H9 (cell line): ENCODE measurements around the gene CACNA2D3. TPM values are rescaled to one million over a fixed set of nuclear protein-coding genes. Genes with fewer than 3 reads are reported as not detected.

Experiments
- DNase-seq: peaks from one replicate; pipeline ENCODE4 v3.0.0-alpha.2; 2017
- H2AFZ ChIP-seq: one replicate; pipeline ENCODE4 v1.6.1; 2013; ENCODE audit warnings: mild to moderate bottlenecking, low read length, control low read depth, moderate library complexity
- H2AK5ac ChIP-seq: 2 replicates; pipeline ENCODE4 v1.6.1; 2013; ENCODE audit warnings: low read length, control low read depth, mixed read lengths; ENCODE audit not compliant: insufficient read length
- H2BK120ac ChIP-seq: one replicate; pipeline ENCODE4 v1.6.1; 2013; ENCODE audit warnings: low read depth, mild to moderate bottlenecking, low read length, control low read depth, inconsistent platforms; ENCODE audit not compliant: poor library complexity, severe bottlenecking
- H2BK12ac ChIP-seq: 2 replicates; pipeline ENCODE4 v1.6.1; 2013; ENCODE audit warnings: low read length, control low read depth, mixed read lengths, low read depth; ENCODE audit not compliant: insufficient read length
- H2BK15ac ChIP-seq: 2 replicates; pipeline ENCODE4 v1.6.1; 2013; ENCODE audit warnings: low read depth, low read length, control low read depth
- H2BK20ac ChIP-seq: one replicate; pipeline ENCODE4 v1.6.1; 2013; ENCODE audit warnings: low read depth, mild to moderate bottlenecking, low read length, control low read depth, inconsistent platforms; ENCODE audit not compliant: poor library complexity, severe bottlenecking
- H2BK5ac ChIP-seq: 2 replicates; pipeline ENCODE4 v1.6.1; 2013; ENCODE audit warnings: low read length, control low read depth, mixed read lengths; ENCODE audit not compliant: insufficient read length
- H3K14ac ChIP-seq: 2 replicates; pipeline ENCODE4 v1.6.1; 2013; ENCODE audit warnings: low read length, control low read depth; ENCODE audit not compliant: insufficient read depth
- H3K18ac ChIP-seq: 2 replicates; pipeline ENCODE4 v1.6.1; 2013; ENCODE audit warnings: low read depth, mild to moderate bottlenecking, mixed read lengths, low read length, control low read depth; ENCODE audit not compliant: insufficient read length
- H3K23ac ChIP-seq: 2 replicates; pipeline ENCODE4 v1.6.1; 2013; ENCODE audit warnings: low read length, control low read depth, mixed read lengths, low read depth; ENCODE audit not compliant: insufficient read length
- H3K23me2 ChIP-seq: 2 replicates; pipeline ENCODE4 v1.6.1; 2013; ENCODE audit warnings: low read depth, mild to moderate bottlenecking, mixed read lengths, low read length, control low read depth; ENCODE audit not compliant: insufficient read length, poor library complexity, severe bottlenecking
- H3K27ac ChIP-seq: 2 replicates; pipeline ENCODE4 v1.5.1; 2013; ENCODE audit warnings: low read length, control low read depth, mixed read lengths, low read depth; ENCODE audit not compliant: insufficient read length
- H3K27me3 ChIP-seq: 2 replicates; pipeline ENCODE4 v1.6.1; 2013; ENCODE audit warnings: low read length, control low read depth, inconsistent platforms; ENCODE audit not compliant: insufficient read depth
- H3K4ac ChIP-seq: 2 replicates; pipeline ENCODE4 v1.6.1; 2013; ENCODE audit warnings: low read depth, mild to moderate bottlenecking, control low read depth, inconsistent platforms, low read length, moderate library complexity
- H3K4me1 ChIP-seq: 2 replicates; pipeline ENCODE4 v1.6.1; 2013; ENCODE audit warnings: low read length, control low read depth, inconsistent platforms; ENCODE audit not compliant: insufficient read depth
- H3K4me2 ChIP-seq: 2 replicates; pipeline ENCODE4 v1.6.1; 2013; ENCODE audit warnings: low read length, control low read depth, mixed read lengths; ENCODE audit not compliant: insufficient read length, insufficient read depth
- H3K56ac ChIP-seq: 2 replicates; pipeline ENCODE4 v1.6.1; 2013; ENCODE audit warnings: low read depth, mild to moderate bottlenecking, mixed read lengths, low read length, control low read depth; ENCODE audit not compliant: insufficient read length
- H3K79me1 ChIP-seq: 2 replicates; pipeline ENCODE4 v1.6.1; 2013; ENCODE audit warnings: low read depth, mild to moderate bottlenecking, moderate library complexity, low read length, control low read depth, inconsistent platforms; ENCODE audit not compliant: insufficient read depth, poor library complexity, severe bottlenecking
- H3K79me2 ChIP-seq: 2 replicates; pipeline ENCODE4 v1.6.1; 2013; ENCODE audit warnings: low read length, control low read depth, inconsistent platforms; ENCODE audit not compliant: insufficient read depth
- H3K9ac ChIP-seq: 2 replicates; pipeline ENCODE4 v1.6.1; 2013; ENCODE audit warnings: low read length, control low read depth, mixed read lengths; ENCODE audit not compliant: insufficient read length; ENCODE audit errors: extremely low read depth
- H3K9me3 ChIP-seq: one replicate; pipeline ENCODE4 v1.6.1; 2013; ENCODE audit warnings: low read depth, low read length, inconsistent platforms; ENCODE audit not compliant: control insufficient read depth
- H3T11ph ChIP-seq: one replicate; pipeline ENCODE4 v1.6.1; 2013; ENCODE audit warnings: mild to moderate bottlenecking, low read length, control low read depth, inconsistent platforms
- H4K20me1 ChIP-seq: one replicate; pipeline ENCODE4 v1.6.1; 2013; ENCODE audit not compliant: control insufficient read depth, insufficient read length, insufficient read depth
- H4K5ac ChIP-seq: 2 replicates; pipeline ENCODE4 v1.6.1; 2013; ENCODE audit warnings: low read depth, mild to moderate bottlenecking, mixed read lengths, low read length, control low read depth; ENCODE audit not compliant: insufficient read length
- H4K8ac ChIP-seq: replicated peaks from 2 replicates; pipeline ENCODE4 v1.6.1; 2013; ENCODE audit warnings: low read length, control low read depth, mixed read lengths, low read depth; ENCODE audit not compliant: insufficient read length
- H4K91ac ChIP-seq: 2 replicates; pipeline ENCODE4 v1.6.1; 2013; ENCODE audit warnings: low read depth, mild to moderate bottlenecking, moderate library complexity, mixed read lengths, low read length, control low read depth; ENCODE audit not compliant: insufficient read length
- H3K27ac Mint-ChIP-seq, 3 experiments: 2 replicates in 2 of 3; 3 replicates in 1 of 3; pipeline ENCODE4 v1.8.0; 2020 to 2021; ENCODE audit warnings: mixed read lengths in 3 of 3, mild to moderate bottlenecking in 1 of 3, moderate library complexity in 1 of 3
- H3K27me3 Mint-ChIP-seq: 2 replicates; pipeline ENCODE4 v1.8.0; 2021; ENCODE audit warnings: low read depth, mild to moderate bottlenecking, moderate library complexity, mixed read lengths
- H3K36me3 Mint-ChIP-seq, 3 experiments: 2 replicates in 2 of 3; 3 replicates in 1 of 3; pipeline ENCODE4 v1.8.0; 2020 to 2021; ENCODE audit warnings: low read depth in 3 of 3, mixed read lengths in 3 of 3; ENCODE audit not compliant: insufficient read depth in 1 of 3
- H3K4me1 Mint-ChIP-seq, 2 experiments: 2 replicates each; pipeline ENCODE4 v1.8.0; 2020; ENCODE audit warnings: mixed read lengths in 2 of 2
- H3K4me3 Mint-ChIP-seq, 2 experiments: 2 replicates in 1 of 2; 3 replicates in 1 of 2; pipeline ENCODE4 v1.8.0; 2020 to 2021; ENCODE audit warnings: mild to moderate bottlenecking in 2 of 2, mixed read lengths in 2 of 2, moderate library complexity in 1 of 2
- H3K9me3 Mint-ChIP-seq, 2 experiments: 2 replicates in 1 of 2; 3 replicates in 1 of 2; pipeline ENCODE4 v1.8.0; 2020; ENCODE audit warnings: mild to moderate bottlenecking in 2 of 2, mixed read lengths in 2 of 2, moderate library complexity in 1 of 2
- CTCF ChIP-seq: fragments of 200-600 bp; sonication (generic); conservative IDR thresholded peaks from 3 replicates; pipeline ENCODE4 v1.8.0; 2021; ENCODE audit warnings: antibody characterized with exemption, mild to moderate bottlenecking
- WGBS: extraction: QIAGEN DNeasy Blood & Tissue Kit; methylation state at CpG from one replicate; pipeline ENCODE4 v1.1.7; 2013; ENCODE audit warnings: missing lambda C conversion rate, low lambda C conversion rate, mixed read lengths; ENCODE audit not compliant: insufficient read length; ENCODE audit errors: extremely low coverage; 5-methylcytosine and 5-hydroxymethylcytosine counted together
- total RNA-seq: library from RNA; stranded (reverse); gene quantifications from 2 replicates; pipeline ENCODE4 v1.2.1, GENCODE V29; 2021

CACNA2D3 gene
- total RNA-seq, 1 experiment from 2014 or later: 3.2 TPM

GRCh38 chr3:55042591-55042990, 920.2 kb downstream of the CACNA2D3 start:
- TF ChIP-seq CTCF: no peak; the same call in 2 of the 3 replicates
- no peak overlapping the region for H3K23ac ChIP-seq
- H4K91ac ChIP-seq: no peak overlapping the region
- Mint-ChIP-seq H3K4me1 (no peaks in the 10 kb centered on the region), H3K27ac (no peak overlapping the region), H3K27me3 (no peaks in the 10 kb centered on the region), H3K9me3 (no peaks in the 10 kb centered on the region), H3K36me3 (no peaks in the 10 kb centered on the region), H3K4me3 (no peak overlapping the region)
- H3K56ac ChIP-seq: no peak overlapping the region
- no peak overlapping the region for H3K27ac ChIP-seq
- H3K14ac ChIP-seq: no peak overlapping the region
- no peak overlapping the region for H3K4ac ChIP-seq
- H2AK5ac ChIP-seq: no peak overlapping the region
- no peak overlapping the region for H4K5ac ChIP-seq
- no peak overlapping the region for H3T11ph ChIP-seq
- H3K4me2 ChIP-seq: no peak overlapping the region
- H3K23me2 ChIP-seq: no peaks in the 10 kb centered on the region
- no CpG with 5 or more reads among the region's 2 CpGs for WGBS
- H3K79me1 ChIP-seq: no peaks in the 10 kb centered on the region
- no peaks in the 10 kb centered on the region for H4K20me1 ChIP-seq
- H3K9ac ChIP-seq: no peak overlapping the region
- no peak overlapping the region for H2BK12ac ChIP-seq
- no peak overlapping the region for H2BK15ac ChIP-seq
- no peaks in the 10 kb centered on the region for H3K4me1 ChIP-seq
- H4K8ac ChIP-seq: no peak overlapping the region
- no peaks in the 10 kb centered on the region for H3K9me3 ChIP-seq
- H2BK5ac ChIP-seq: no peak overlapping the region
- no peak overlapping the region for H3K18ac ChIP-seq
- no peak overlapping the region for H2BK120ac ChIP-seq
- no peaks in the 10 kb centered on the region for H3K79me2 ChIP-seq
- no peaks in the 10 kb centered on the region for H3K27me3 ChIP-seq
- H2AFZ ChIP-seq: no peak overlapping the region
- H2BK20ac ChIP-seq: no peak overlapping the region
- DNase-seq: no peak
